CD14-positive monocyte (primary cell): Measurements from ENCODE around the gene LRRN2. TPM values are rescaled to one million over a fixed set of nuclear protein-coding genes. Genes with fewer than 3 reads are reported as not detected.

ENCODE experiments used
- DNase-seq, 3 donors: peaks; one replicate each; pipeline ENCODE4 v3.0.0-alpha.2; 2011 to 2022
- H2AFZ ChIP-seq: 2 replicates; pipeline ENCODE4 v1.6.0; 2012; ENCODE audit warnings: mild to moderate bottlenecking, low read depth, low read length, inconsistent platforms; ENCODE audit not compliant: insufficient read depth, poor library complexity, severe bottlenecking
- H3K27ac ChIP-seq, 2 donors: 1 replicate in 1 of 2; 2 replicates in 1 of 2; pipeline ENCODE4 v1.5.1; 2012 to 2013; ENCODE audit warnings: low read length in 2 of 2, control low read depth in 1 of 2, inconsistent platforms in 1 of 2, low read depth in 1 of 2, mild to moderate bottlenecking in 1 of 2
- H3K27me3 ChIP-seq, 2 donors: one replicate each; pipeline versions ENCODE4 v1.6.0 to v1.6.1; 2011 to 2013; ENCODE audit warnings: low read length in 2 of 2; ENCODE audit not compliant: control insufficient read depth in 2 of 2, insufficient read depth in 2 of 2
- H3K36me3 ChIP-seq, 2 donors: replicated peaks in 1 of 2; 1 replicate in 1 of 2; 2 replicates in 1 of 2; pipeline versions ENCODE4 v1.5.1 to v1.6.1; 2012 to 2013; ENCODE audit warnings: low read length in 2 of 2, control low read depth in 1 of 2, inconsistent platforms in 1 of 2, mild to moderate bottlenecking in 1 of 2; ENCODE audit not compliant: insufficient read depth in 2 of 2, control insufficient read depth in 1 of 2
- H3K4me1 ChIP-seq, 2 donors: 1 replicate in 1 of 2; 2 replicates in 1 of 2; pipeline versions ENCODE4 v1.5.1 to v1.6.1; 2012 to 2013; ENCODE audit warnings: low read length in 2 of 2, control low read depth in 1 of 2, inconsistent platforms in 1 of 2, mild to moderate bottlenecking in 1 of 2, moderate library complexity in 1 of 2; ENCODE audit not compliant: insufficient read depth in 2 of 2, control insufficient read depth in 1 of 2
- H3K4me2 ChIP-seq: replicated peaks from 2 replicates; pipeline ENCODE3; 2012; ENCODE audit warnings: low read length, moderate library complexity, mild to moderate bottlenecking; ENCODE audit not compliant: poor library complexity, severe bottlenecking; ENCODE audit errors: extremely low read depth
- H3K4me3 ChIP-seq, 3 experiments: fragments of 200-600 bp in 1 of 3; sonication (generic) in 1 of 3; replicated peaks in 1 of 3; 1 replicate in 2 of 3; 2 replicates in 1 of 3; pipeline ENCODE4 v1.5.1; 2011 to 2013; ENCODE audit warnings: low read length in 3 of 3, mild to moderate bottlenecking in 3 of 3, control low read depth in 2 of 3, low read depth in 2 of 3, inconsistent platforms in 1 of 3, moderate library complexity in 1 of 3
- H3K79me2 ChIP-seq: 2 replicates; pipeline ENCODE4 v1.6.0; 2012; ENCODE audit warnings: mild to moderate bottlenecking, control low read depth, inconsistent platforms, low read length, moderate library complexity; ENCODE audit not compliant: insufficient read depth
- H3K9ac ChIP-seq: 2 replicates; pipeline ENCODE4 v1.6.0; 2017; ENCODE audit warnings: low read length, mild to moderate bottlenecking; ENCODE audit not compliant: insufficient read depth, poor library complexity, severe bottlenecking
- H3K9me3 ChIP-seq, 2 donors: replicated peaks in 1 of 2; 1 replicate in 1 of 2; 2 replicates in 1 of 2; pipeline versions ENCODE4 v1.5.1 to v1.6.1; 2012 to 2013; ENCODE audit warnings: low read length in 2 of 2, control low read depth in 1 of 2; ENCODE audit not compliant: control insufficient read depth in 1 of 2, insufficient read depth in 1 of 2
- H4K20me1 ChIP-seq: 2 replicates; pipeline ENCODE4 v1.6.0; 2012; ENCODE audit warnings: mild to moderate bottlenecking, low read length, control low read depth, moderate library complexity; ENCODE audit not compliant: insufficient read depth
- H3K27ac Mint-ChIP-seq, 7 donors: one replicate each; pipeline ENCODE4 v1.8.0; 2020; ENCODE audit warnings: mild to moderate bottlenecking in 7 of 7, mixed read lengths in 7 of 7, moderate library complexity in 6 of 7, inconsistent platforms in 2 of 7
- H3K27me3 Mint-ChIP-seq, 3 donors: one replicate each; pipeline ENCODE4 v1.8.0; 2021 to 2022; ENCODE audit warnings: low read depth in 3 of 3, mild to moderate bottlenecking in 3 of 3, mixed read lengths in 3 of 3, moderate library complexity in 3 of 3, inconsistent platforms in 1 of 3
- H3K36me3 Mint-ChIP-seq, 2 donors: one replicate each; pipeline ENCODE4 v1.8.0; 2020; ENCODE audit warnings: mixed read lengths in 2 of 2, inconsistent platforms in 1 of 2, mild to moderate bottlenecking in 1 of 2
- H3K4me1 Mint-ChIP-seq: one replicate; pipeline ENCODE4 v1.8.0; 2020; ENCODE audit warnings: mild to moderate bottlenecking, mixed read lengths
- H3K4me3 Mint-ChIP-seq, 2 donors: one replicate each; pipeline ENCODE4 v1.8.0; 2020; ENCODE audit warnings: mild to moderate bottlenecking in 2 of 2, mixed read lengths in 2 of 2, moderate library complexity in 1 of 2
- H3K9me3 Mint-ChIP-seq, 7 donors: one replicate each; pipeline ENCODE4 v1.8.0; 2020 to 2022; ENCODE audit warnings: mixed read lengths in 7 of 7, mild to moderate bottlenecking in 6 of 7, moderate library complexity in 6 of 7, inconsistent platforms in 2 of 7
- CTCF ChIP-seq: fragments of 200-600 bp; IDR thresholded peaks from one replicate; pipeline ENCODE4 v1.8.0; 2022; ENCODE audit warnings: antibody characterized with exemption, mild to moderate bottlenecking
- WGBS: methylation state at CpG from one replicate; pipeline ENCODE4 v1.1.5; 2013; ENCODE audit warnings: missing lambda C conversion rate; ENCODE audit not compliant: insufficient coverage; 5-methylcytosine and 5-hydroxymethylcytosine counted together
- intact Hi-C, 2 donors: fragments of 100-400 bp; cut with micrococcal nuclease; formaldehyde crosslinking; loops; one replicate each; pipeline versions ENCODE4 v1.15.0 to v1.15.1; 2023
- polyA plus RNA-seq, 3 donors: library from polyadenylated mRNA; depleted of rRNA in 1 of 3; unstranded in 2 of 3; stranded (reverse) in 1 of 3; fragments of 300-500 nt in 2 of 3; fragments of >200 nt in 1 of 3; fragmentation: Illumina TruSeq in 2 of 3; gene quantifications; 1 replicate in 2 of 3; 2 replicates in 1 of 3; pipeline ENCODE4 v1.2.3, GENCODE V29; 2012 to 2021

The LRRN2 gene
- polyA plus RNA-seq, 3 donors, result not detected

DNA sequence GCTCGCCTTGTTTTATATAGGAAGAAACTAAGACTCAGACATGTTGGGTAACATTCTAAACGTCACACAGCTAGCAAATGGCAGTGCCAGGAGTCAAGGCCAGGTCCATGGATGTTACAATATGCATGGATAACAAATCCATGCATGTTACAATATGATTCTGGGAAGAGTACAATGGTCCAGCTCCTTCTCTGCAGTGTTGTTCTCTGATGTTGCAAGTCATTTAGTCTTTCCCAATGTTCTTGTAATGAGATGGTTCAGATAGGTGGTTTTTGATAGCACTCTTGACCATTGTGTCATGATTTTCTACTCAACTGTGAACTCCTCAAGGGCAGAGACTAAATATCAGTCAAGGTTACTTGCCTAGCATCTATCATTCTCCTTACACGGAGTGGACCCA, 15.7 kb upstream of the LRRN2 start:
- TF ChIP-seq CTCF, result no peak
- H3K9me3 ChIP-seq, result no peaks in the 10 kb centered on the region
- no peaks in the 10 kb centered on the region for H3K27me3 ChIP-seq
- no peak overlapping the region for H3K27ac ChIP-seq
- H3K4me2 ChIP-seq, result no peak overlapping the region
- H3K4me1 Mint-ChIP-seq, result peaks cover 2% of the 10 kb centered on the region
- H4K20me1 ChIP-seq, result no peaks in the 10 kb centered on the region
- H3K79me2 ChIP-seq, result no peaks in the 10 kb centered on the region
- intact Hi-C loops, result no loop called here
- no peak overlapping the region for H3K4me3 Mint-ChIP-seq
- H3K36me3 Mint-ChIP-seq, result no peaks in the 10 kb centered on the region
- H3K27me3 Mint-ChIP-seq, result peaks cover 0 to 2% (median 1%) of the 10 kb centered on the region in 3 donors
- DNase-seq, result no peak
- no peak overlapping the region for H3K9ac ChIP-seq
- no peaks in the 10 kb centered on the region for H3K4me1 ChIP-seq
- no peaks in the 10 kb centered on the region for H3K36me3 ChIP-seq
- no peak overlapping the region for H2AFZ ChIP-seq
- 92% methylated on average over 2 of the region's 3 CpGs for WGBS
- no peak overlapping the region for H3K4me3 ChIP-seq
- no peak overlapping the region for H3K27ac Mint-ChIP-seq
- peaks cover 0 to 2% (median 0%) of the 10 kb centered on the region in 7 donors for H3K9me3 Mint-ChIP-seq

DNA sequence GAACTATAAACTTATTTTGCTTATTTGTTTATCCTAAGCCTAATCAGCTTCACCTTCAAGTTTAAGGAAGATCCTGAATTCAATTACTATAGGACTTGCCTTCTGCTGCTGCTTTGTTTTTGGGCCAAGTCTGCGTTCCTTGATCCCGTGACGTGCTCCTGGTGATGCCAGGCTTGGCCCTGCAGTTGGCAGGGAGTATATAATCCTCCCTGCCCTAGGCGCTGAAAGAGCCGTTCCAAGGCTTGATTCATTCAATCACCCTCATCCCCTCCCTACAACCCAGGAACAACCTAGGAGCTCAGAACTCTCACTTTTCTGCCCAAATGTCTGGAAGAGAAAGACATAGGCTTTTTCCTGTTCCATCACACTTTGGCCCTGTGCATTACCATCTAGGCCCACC, 12.4 kb upstream of the LRRN2 start:
- Histone ChIP-seq H3K79me2 (no peaks in the 10 kb centered on the region), H3K36me3 (no peaks in the 10 kb centered on the region), H4K20me1 (no peaks in the 10 kb centered on the region), H3K4me3 (no peak overlapping the region), H3K27me3 (no peaks in the 10 kb centered on the region), H3K4me1 (no peaks in the 10 kb centered on the region), H3K9ac (no peak overlapping the region), H2AFZ (no peak overlapping the region), H3K9me3 (no peaks in the 10 kb centered on the region), H3K4me2 (no peak overlapping the region), H3K27ac (no peak overlapping the region)
- H3K9me3 Mint-ChIP-seq, result peaks cover 0 to 1% (median 0%) of the 10 kb centered on the region in 7 donors
- DNase-seq, result no peak
- no peaks in the 10 kb centered on the region for H3K36me3 Mint-ChIP-seq
- WGBS, result 96% methylated on average over 5 of the region's 5 CpGs
- H3K27me3 Mint-ChIP-seq, result peaks cover 0 to 1% (median 0%) of the 10 kb centered on the region in 3 donors
- no peak overlapping the region for H3K4me3 Mint-ChIP-seq
- no peak for TF ChIP-seq CTCF
- intact Hi-C loops, result no loop called here
- H3K4me1 Mint-ChIP-seq, result no peaks in the 10 kb centered on the region
- H3K27ac Mint-ChIP-seq, result no peak overlapping the region
